ENCODE results near the gene JARID2. TPM values are rescaled to one million over a fixed set of nuclear protein-coding genes. Genes with fewer than 3 reads are reported as not detected.

The JARID2 gene
- total and polyA plus RNA-seq, 8 donors = 2.4 to 6.7 (median 3.7) TPM

- intact Hi-C loops (cut with DNase I) = no loop called here
- Histone ChIP-seq H3K36me3 (peaks cover 0 to 7% (median 0%) of the 10 kb centered on the region in 3 donors), H3K9me3 (no peaks in the 10 kb centered on the region), H3K27me3 (no peaks in the 10 kb centered on the region), H3K27ac (no peak overlapping the region), H3K4me1 (peaks cover 0 to 8% (median 0%) of the 10 kb centered on the region in 3 donors), H3K4me3 (no peak overlapping the region)
- no peak for FAIRE-seq
- 97 to 100% methylated on average over 1 of the region's 1 CpG for WGBS, 2 donors
- peak in 1 of 4 donors; percentile 20 for ATAC-seq
- DNase-seq = no peak
- TF ChIP-seq CTCF (IDR thresholded peaks at IDR 0.05) = no peak
Observed at GRCh38 chr6:15483060-15483459, 237.2 kb downstream of the JARID2 start.

- Histone ChIP-seq H3K4me3 (no peak overlapping the region), H3K9me3 (no peaks in the 10 kb centered on the region), H3K4me1 (peaks cover 0 to 8% (median 0%) of the 10 kb centered on the region in 3 donors), H3K36me3 (peaks cover 0 to 9% (median 0%) of the 10 kb centered on the region in 3 donors), H3K27ac (no peak overlapping the region), H3K27me3 (no peaks in the 10 kb centered on the region)
- FAIRE-seq = no peak
- peak; percentile 40 to 68 (median 52) for ATAC-seq
- 40 to 46% methylated on average over 3 of the region's 3 CpGs for WGBS, 2 donors
- intact Hi-C loops (cut with DNase I) = no loop called here
- DNase-seq = no peak
- TF ChIP-seq CTCF (IDR thresholded peaks at IDR 0.05) = no peak
Observed at GRCh38 chr6:15484140-15484539, 238.3 kb downstream of the JARID2 start.

GRCh38 chr6:15484821-15485220 is 239.0 kb downstream of the JARID2 start:
- WGBS, 2 donors = 88 to 89% methylated on average over 4 of the region's 4 CpGs
- peaks cover 0 to 9% (median 0%) of the 10 kb centered on the region in 3 donors for H3K36me3 ChIP-seq
- ATAC-seq (no peak), DNase-seq (no peak), FAIRE-seq (no peak)
- H3K4me3 ChIP-seq = no peak overlapping the region
- intact Hi-C loops (cut with DNase I) = no loop called here
- H3K9me3 ChIP-seq = no peaks in the 10 kb centered on the region
- H3K27ac ChIP-seq = no peak overlapping the region
- TF ChIP-seq CTCF (IDR thresholded peaks at IDR 0.05) = no peak
- no peaks in the 10 kb centered on the region for H3K27me3 ChIP-seq
- H3K4me1 ChIP-seq = peaks cover 0 to 8% (median 0%) of the 10 kb centered on the region in 3 donors

GRCh38 chr6:15485936-15486335 is 240.1 kb downstream of the JARID2 start:
- Histone ChIP-seq H3K9me3 (no peaks in the 10 kb centered on the region), H3K4me1 (peaks cover 0 to 8% (median 0%) of the 10 kb centered on the region in 3 donors), H3K4me3 (no peak overlapping the region), H3K27me3 (no peaks in the 10 kb centered on the region), H3K36me3 (peaks cover 0 to 9% (median 0%) of the 10 kb centered on the region in 3 donors), H3K27ac (no peak overlapping the region)
- FAIRE-seq (no peak), ATAC-seq (no peak), DNase-seq (no peak)
- 69 to 85% methylated on average over 2 of the region's 2 CpGs for WGBS, 2 donors
- no peak for TF ChIP-seq CTCF (IDR thresholded peaks at IDR 0.05)
- intact Hi-C loops (cut with DNase I) = no loop called here

- FAIRE-seq = no peak
Observed at GRCh38 chr6:15487262-15487661, 241.4 kb downstream of the JARID2 start.

More at GRCh38 chr6:15487262-15487661, 241.4 kb downstream of the JARID2 start:
- DNase-seq = peak in 1 of 6 donors; percentile 38
- Histone ChIP-seq H3K27ac (no peak overlapping the region), H3K4me1 (peaks cover 4 to 8% (median 4%) of the 10 kb centered on the region in 3 donors), H3K9me3 (no peaks in the 10 kb centered on the region), H3K27me3 (no peaks in the 10 kb centered on the region), H3K4me3 (no peak overlapping the region), H3K36me3 (peaks cover 0 to 9% (median 0%) of the 10 kb centered on the region in 3 donors)
- intact Hi-C loops (cut with DNase I) = no loop called here
- no peak for TF ChIP-seq CTCF (IDR thresholded peaks at IDR 0.05)
- 97% methylated on average over 13 of the region's 13 CpGs for WGBS, 2 donors
- no peak for ATAC-seq

Data from pancreas (tissue), 10 donors.